ENCODE results near the gene LLGL1.

The LLGL1 gene

DNA sequence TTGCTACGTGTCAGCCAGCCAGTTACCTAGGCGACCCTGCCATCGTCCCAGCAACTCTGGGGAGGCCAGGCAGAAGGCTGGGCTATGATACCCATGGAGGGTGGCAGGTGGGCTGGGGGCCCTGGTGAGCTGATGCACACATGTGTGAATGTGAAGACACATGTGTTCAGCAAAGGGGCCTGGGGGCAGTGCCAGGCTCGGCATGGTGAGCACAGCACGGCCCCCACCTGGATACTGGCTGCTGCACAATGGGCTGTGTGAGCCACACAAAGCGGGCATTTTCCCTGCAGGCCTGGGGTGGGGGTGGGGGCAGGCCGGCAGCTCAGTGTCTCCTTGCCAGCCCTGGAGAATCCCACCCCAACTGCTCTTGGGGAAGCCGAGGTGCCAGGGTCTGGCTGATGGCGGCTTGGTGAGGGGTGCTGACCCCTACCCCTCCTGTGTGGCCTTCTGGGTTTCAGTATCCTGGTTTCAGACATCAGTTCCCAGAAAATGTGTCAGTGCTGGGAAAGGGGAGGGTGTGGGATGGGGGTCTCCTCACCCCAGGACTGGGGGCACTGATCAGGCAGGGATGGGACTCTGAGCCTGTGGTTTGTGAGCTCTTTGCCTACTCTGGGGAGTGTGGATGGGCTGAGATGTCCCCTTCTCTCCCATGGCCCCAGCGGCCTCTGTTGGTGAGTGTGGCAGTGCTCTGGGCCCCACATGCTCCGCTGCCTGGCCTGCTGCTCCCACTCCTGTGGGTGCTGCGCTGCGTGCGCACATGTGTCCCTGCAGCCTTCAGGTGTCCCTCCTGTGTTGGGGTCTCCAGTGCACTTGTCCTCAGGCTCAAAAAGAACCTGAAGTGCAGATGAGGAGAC, 5.1 kb downstream of the LLGL1 start:
- ATAC-seq, result no peak

DNA sequence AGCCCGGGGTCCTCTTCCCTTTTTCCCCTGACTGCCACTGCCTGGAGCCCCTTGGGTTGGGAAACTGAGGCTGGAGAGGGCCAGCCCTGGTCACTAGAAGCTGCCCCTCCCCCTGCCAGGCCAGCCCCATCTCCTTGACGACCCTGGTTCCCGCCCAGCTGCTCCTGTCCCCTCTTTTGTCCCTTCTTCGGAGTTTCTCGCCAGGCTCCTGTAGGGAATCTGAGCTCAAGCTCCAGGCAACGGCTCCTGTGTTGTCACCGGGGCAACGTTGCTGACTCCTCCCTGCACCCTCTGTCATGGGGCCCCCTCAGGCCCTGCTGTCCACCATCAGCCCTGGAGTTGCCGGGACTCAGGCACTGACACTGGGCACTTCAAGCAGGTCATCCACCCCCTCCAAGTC, 5.7 kb downstream of the LLGL1 start:
- no peak for ATAC-seq

DNA sequence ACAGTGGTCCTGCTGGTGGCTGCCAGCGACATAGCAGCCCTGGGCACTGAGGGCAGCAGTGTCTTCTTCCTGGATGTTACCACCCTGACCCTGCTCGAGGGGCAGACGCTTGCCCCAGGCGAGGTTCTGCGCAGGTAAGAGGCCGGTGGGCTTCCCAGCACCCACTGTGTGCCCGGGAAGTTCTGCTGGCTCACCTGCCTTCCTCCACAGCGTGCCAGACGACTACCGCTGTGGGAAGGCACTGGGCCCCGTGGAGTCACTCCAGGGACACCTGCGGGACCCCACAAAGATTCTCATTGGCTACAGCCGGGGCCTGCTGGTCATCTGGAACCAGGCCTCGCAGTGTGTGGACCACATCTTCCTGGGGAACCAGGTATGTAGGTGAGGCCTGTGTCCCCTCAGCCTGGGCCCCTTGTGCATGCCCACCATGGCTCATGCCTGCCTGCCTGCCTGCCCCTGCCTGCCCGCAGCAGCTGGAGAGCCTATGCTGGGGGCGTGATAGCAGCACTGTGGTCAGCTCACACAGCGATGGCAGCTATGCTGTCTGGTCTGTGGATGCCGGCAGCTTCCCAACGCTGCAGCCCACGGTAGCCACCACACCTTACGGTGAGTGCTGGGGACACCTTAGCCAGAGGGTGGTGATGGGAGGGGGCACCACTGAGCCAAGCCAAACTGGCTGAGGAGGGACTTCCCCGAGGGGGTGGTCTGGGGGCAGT, 8.5 kb downstream of the LLGL1 start:
- no peak for ATAC-seq

DNA sequence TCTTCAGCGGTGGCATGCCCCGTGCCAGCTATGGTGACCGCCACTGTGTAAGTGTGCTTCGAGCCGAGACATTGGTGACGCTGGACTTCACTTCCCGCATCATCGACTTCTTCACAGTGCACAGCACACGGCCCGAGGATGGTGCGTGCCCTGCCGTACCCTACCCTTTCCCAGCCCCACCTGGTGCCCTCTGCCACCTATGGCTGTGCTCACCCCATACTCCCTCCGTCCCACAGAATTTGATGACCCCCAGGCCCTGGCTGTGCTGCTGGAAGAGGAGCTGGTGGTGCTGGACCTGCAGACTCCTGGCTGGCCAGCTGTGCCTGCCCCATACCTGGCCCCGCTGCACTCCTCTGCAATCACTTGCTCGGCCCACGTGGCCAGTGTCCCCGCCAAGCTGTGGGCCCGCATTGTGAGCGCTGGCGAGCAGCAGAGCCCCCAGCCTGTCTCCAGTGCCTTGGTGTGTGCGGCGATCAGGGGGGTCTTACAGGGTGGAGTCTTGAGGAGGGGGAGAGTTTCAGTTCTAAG, 9.5 kb downstream of the LLGL1 start:
- no peak for ATAC-seq

DNA sequence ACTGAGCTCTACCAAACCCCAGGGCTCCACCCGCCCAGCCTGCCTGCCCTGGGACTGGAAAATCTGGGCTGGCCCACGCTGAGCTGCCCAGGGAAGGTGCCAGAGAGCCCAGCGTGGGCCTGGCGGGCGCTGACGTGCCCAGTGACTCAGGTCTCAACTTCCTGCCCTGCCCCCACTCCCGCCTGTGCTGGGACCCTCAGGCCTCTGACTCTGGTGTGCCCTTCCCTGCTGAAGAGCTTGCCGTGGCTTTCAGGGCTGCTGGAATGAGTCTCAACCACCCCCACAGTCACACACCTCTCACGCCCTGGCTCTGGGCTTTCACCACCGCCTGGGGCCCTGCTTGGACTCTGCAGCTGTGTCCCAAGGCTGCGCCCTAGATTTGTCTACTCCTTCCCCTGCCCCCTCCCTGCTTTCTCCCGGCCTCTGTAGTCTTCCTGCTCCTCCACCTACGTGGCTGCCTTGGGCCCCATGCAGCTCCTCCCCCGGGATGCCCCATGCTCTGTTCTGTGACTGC, 10.4 kb downstream of the LLGL1 start:
- ATAC-seq, result peak; percentile 57 to 58

DNA sequence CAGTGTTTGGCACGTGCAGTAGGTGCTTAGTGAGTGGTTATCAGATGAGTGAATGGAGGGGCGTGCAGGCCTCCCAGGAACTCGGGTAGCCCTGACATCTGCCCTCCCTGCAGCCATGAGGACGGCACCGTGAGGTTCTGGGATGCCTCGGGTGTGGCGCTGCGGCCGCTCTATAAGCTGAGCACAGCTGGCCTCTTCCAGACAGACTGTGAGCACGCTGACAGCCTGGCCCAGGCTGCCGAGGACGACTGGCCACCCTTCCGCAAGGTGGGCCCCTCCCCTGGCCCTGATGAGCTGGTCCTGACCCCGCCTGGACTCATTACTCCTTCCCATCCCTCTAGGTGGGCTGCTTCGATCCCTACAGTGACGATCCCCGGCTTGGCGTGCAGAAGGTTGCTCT, 11.1 kb downstream of the LLGL1 start:
- ATAC-seq, result no peak

DNA sequence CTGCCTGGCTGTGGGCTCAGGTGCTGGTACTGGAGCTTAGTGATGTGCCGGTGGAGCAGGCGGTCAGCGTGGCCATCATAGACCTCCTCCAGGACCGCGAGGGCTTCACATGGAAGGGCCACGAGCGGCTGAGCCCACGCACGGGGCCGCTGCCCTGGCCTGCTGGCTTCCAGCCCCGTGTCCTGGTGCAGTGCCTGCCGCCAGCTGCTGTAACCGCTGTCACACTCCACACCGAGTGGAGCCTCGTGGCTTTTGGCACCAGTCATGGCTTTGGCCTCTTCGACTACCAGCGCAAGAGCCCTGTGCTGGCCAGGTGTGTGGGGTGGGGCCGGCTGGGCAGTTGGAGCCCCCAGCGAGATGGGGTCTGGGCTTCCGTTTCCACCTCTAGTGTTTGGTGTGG, 12.0 kb downstream of the LLGL1 start:
- no peak for ATAC-seq

DNA sequence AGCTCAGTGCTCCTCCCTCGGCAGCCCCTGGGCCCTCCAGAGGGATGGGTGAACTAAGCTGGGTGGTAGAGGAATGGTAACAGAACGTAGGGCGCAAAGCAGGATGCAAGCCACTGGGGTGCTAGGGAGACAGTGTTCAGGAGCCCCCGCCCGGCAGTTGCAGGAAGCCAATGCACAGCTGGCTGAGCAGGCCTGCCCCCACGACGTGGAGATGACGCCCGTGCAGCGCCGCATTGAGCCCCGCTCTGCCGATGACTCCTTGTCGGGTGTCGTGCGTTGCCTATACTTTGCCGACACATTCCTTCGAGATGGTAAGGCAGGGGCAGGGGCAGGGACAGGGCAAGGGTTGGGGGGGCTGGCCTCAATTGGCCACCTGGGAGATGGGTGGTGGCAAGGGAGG, 12.9 kb downstream of the LLGL1 start:
- ATAC-seq, result no peak

DNA sequence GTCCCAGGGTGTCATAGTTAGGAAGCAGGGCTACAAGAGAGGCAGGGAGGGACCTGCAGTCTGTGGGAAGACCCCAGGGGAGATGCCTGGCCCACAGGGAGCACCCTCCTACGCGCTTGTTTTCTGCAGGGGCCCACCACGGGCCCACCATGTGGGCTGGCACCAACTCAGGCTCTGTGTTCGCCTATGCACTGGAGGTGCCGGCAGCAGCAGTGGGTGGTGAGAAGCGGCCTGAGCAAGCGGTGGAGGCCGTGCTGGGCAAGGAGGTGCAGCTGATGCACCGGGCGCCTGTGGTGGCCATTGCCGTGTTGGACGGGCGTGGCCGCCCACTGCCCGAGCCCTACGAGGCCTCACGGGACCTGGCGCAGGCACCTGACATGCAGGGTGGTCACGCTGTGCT, 15.0 kb downstream of the LLGL1 start:
- no peak for ATAC-seq

DNA sequence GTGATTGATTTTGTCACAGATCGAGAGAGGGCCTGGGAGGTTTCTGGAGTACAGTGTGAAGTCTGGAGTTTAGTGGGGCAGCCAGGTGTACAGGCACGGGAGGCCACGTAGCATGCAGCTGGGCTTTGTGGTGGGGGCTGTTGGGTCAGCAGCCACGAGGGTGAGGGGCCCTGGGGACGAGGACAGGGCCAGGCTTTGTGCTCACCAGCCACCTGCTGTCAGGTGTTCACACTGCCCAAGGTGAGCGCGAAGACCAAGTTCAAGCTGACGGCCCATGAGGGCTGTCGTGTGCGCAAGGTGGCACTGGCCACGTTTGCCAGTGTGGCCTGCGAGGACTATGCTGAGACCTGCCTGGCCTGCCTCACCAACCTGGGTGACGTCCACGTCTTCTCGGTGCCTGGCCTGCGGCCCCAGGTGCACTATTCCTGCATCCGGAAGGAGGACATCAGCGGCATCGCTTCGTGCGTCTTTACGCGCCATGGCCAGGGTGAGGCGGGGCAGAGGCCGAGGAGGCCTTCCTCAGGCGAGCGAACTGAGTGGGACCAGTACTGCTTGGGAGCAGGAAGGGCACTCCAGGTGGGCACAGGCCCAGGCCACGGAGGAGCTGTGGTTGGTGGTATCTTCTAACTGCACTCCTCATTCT, 15.9 kb downstream of the LLGL1 start:
- no peak for ATAC-seq

DNA sequence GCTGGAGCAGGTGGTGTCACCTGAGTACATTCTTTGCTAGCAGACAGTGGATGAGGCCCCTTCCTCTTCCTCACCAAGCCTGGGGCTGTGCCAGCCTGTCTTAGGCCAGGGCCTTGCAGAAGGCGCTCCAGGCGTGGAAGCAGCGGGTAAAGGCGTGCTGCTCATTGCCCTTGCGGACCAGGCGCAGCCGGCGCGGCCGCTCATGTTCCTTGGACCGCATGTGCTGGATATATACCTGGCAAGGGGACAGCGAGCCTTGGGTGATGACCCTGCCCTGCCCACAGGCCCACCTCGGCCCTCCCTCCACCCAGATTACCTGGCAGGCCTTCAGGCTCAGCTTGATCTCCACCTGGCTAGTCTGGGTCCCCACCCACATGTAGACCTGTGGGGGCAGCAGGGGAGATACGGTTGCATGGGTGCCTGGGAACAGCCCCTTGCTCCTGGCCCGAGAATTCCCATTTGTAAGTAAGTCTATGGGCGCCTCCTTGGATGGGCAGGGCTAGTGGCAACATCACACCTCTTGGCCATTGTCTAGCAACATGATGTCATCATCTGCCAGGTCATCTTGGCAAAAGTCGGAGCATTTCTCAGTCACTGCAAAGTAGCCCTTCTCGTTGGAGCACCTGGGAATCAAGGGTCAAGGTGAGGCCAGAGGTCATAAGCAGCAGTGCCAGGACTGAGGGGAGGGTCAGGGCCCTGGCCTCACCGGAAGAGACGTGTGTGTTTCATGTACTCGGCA, 19.8 kb downstream of the LLGL1 start:
- no peak for ATAC-seq

DNA sequence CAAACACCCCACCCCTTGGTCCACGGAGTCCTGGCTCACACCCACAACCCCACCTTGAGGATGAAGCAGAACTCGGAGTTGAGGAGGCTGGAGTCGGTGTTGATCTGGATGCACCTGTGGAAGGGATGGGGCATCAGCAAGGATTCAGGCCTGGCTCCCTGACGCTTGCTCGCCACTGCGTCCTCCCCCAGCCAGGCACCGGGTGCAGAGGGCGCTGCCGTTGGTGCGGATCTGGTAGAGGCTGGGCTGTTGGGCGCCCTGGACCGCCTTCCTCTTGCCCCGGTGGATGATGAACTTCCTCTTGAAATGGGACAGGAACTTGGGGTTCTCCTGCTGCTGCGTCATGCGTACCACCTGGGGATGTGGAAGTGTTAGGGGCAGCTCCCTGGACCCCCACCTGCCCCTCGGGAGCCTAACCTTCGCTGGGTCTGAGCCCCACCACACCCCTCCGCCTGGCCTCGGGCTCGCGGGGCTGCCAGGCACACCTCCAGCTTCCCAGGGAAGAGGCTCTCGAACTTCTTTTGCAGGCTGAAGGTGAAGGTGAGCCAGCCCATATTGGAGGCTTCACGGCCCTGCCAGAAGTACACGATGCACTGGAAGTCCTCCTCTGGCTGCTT, 20.8 kb downstream of the LLGL1 start:
- no peak for ATAC-seq

DNA sequence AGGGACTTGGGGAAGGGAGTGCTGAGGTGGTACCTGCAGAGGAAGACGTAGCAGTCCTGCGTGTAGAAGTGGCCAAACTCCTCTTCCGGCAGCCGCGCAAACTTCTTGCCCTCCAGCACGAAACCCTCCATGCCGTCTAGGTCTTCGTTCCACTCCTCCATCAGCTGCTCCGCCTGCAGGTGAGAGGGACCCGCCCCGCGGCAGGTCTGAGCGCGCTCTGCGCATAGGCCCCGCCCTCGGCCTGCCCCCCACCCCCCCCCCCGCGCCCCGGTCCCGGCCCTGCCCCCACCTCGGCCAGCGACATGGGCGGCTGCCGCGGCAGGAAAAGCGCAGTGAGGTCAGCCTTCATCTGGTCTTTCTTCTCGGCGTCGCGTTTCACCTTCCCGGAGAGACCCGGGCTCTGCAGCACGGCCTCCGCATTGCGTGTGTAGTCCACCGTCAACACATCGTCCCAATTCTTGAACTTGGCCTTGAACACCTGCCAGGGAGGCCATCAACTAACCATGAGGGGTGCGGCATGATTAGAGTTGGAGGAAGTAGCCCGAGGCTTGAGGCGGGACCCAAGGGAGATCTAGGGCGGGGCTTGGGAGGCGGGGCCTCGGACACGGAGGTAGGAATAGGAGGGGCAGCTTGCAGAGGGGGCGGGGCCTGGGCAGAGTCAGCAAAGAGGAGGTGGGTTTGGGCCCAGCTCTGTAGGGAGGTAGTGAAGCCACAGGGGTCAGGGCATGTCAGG, 21.6 kb downstream of the LLGL1 start:
- no peak for ATAC-seq

DNA sequence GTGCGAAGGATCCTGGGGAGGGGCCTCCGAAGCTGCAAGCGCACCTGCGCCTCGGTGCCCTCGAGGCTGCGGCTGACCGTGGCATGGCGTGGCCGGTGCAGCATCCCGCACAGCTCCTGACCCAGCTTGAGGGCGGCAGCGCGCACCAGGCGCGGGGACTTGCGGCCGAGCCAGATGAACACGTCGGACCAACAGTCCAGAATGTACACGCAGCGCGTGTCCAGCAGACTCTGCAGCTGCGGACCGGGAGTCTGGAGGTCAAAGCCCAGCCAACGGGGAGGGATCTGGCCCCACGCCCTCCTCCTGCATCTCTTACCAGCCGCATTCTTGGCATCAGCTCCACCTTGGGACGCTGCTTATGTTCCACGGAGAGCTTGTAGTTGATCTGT, 22.2 kb downstream of the LLGL1 start:
- ATAC-seq, result no peak

DNA sequence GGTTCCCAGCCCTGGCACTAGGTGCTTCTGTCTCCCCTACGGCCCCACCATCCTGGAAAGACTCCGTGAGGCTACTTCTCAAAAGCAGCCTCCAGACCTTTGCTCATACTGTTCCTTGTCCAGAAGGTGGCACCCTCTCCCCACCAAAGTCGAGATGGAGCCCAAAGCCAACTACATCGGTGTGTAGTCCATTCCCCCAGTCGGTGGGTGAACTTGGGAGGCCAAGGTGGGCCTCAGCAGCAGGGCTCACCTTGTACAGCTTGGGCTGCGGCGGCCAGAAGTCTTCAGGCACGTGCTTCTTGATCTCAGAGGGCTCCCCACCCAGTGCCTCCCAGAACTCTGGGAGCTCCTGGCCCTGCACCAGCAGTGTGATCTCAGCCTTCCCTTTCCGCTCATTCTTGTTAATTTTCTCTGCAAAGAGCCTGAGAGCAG, 22.9 kb downstream of the LLGL1 start:
- ATAC-seq, result peak; percentile 55 to 67

DNA sequence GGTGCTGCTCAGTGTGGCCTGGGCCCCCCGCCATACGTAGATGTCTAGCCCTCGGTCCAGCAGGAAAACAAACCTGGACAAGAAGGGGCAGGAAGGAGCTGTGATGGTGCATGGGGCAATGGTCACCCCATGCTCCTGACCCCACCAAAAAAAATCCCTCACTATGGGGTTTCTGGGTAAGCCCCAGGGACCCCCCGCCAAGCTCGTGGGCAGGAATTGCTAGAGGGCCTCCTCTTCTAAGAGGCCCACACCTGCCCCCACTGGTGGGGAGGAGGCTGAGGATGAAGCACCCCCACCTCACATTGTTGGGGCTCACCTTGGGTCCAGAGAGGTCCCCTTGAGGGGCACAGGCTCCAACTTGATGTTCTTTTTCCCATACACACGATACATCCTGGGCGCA, 23.4 kb downstream of the LLGL1 start:
- no peak for ATAC-seq

DNA sequence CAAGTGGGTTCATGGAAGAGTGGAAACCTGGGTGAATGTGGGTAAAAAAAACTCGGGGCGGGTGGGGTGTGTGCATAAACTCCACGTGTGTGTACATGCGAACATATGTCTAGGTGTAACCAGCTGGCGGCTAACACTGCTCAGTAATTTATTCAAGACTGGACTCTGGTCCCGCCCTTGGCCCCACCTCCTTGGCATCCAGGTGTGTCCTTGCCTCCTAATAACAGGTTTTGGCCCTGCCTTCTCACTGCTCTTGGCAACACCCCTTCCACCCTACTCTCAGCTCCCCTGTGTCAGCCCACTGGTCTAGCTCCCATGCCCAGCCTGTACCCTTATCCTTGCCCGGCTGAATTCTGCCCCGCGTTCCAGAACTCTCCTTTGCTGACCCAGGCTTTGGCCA, 24.8 kb downstream of the LLGL1 start:
- ATAC-seq, result no peak

DNA sequence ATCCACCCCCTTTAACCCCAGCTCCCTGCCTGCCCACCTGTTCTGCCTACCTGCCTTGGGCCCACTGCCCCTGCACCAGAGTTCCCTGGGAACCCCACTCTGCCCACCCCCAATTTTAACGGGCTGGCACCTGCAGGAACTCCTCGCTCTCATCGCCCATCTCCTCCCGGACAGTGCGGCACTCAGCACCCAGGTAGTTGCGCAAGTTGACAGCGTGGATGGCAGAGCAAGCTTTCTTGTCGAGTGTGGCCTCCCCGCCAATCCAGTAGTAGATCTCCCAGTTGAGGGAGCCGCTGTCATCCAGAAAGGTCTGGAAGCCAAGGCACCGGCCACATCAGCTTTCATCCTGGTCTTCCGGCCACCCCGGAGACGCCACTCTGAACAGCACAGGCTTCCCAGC, 25.3 kb downstream of the LLGL1 start:
- no peak for ATAC-seq

DNA sequence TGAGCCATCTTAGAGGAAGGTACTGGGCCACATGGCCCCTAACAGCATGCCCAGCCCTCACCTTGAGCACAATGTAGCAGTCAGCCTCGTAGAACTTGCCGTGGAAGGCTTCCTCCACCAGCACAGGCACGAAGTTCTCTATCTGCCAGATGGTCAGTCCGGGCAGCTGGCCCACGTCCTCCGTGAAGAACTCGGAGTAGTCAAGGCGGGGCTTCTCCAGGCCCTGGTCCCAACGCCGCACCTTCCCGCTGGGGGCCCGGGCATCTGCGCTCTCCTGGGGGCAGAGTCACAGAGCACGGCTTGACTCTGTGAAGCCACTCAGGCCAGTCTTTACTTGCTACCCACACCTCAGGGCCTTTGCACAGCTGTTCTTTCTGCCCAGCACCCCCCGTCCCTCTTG, 25.8 kb downstream of the LLGL1 start:
- ATAC-seq, result no peak

DNA sequence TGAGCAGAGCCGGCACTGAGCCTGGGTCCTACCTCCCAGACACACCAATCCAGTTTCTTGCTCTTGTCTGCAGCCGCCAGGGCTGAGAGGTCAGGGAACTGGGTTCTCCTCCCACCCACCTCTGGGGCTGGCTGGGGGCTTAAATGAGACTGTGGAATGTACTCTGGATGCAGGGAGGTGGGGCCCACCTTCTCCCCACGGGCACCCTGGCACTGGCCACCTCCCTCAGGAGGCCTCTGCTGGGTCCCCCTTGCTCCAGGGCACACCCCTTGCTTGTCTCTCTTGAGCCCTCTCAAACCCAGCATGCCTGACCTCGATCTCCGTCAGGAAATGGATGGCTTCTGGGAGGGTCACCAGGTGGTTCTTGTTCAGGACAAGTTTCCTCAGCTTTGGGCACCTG, 26.7 kb downstream of the LLGL1 start:
- ATAC-seq, result no peak

DNA sequence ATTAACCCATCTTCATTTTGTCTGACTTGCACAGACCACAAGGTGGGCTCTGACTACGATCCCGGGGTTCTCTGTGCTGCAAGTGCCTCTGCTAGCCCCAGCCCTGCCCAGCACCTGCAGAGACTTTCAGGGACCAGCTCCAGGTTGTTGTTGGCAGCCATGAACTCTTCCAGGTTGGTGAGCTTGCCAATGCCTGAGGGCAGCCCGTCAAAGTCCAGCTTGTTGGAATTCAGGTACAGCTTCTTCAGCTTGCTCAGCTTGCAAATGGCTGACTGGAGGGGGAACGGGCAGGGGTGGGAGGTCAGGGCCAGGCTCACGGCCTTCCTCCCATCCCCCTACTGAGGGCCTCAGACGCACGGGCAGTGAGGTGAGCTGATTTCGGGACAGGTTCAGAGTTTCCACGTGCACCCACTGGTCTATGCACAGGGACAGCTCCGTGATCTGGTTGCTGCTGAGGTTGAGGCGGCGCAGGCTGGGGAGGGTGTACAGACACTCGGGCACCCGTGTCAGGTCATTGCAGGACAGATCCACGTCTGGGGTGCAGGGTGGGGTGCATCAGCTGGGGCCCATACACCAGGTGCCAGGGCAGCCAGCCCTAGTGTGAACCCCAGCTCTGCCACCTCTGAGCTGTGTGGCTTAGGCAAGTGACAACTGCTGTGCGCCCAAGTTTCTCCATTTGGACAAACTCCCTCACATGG, 27.9 kb downstream of the LLGL1 start:
- ATAC-seq, result no peak

All from activated CD4-positive, CD25-positive, alpha-beta regulatory T cell treated with anti-CD3 and anti-CD28 coated beads, Interleukin-2, amount 50 U/mL, for 24 hours (primary cell).